GOT3 (cell line): ENCODE measurements around the gene KIAA0040.

Experiments
- DNase-seq: peaks from one replicate; lab custom pipeline; 2025; ENCODE audit warnings: mixed read lengths; lab: John Stamatoyannopoulos, UW

Gene KIAA0040

DNA sequence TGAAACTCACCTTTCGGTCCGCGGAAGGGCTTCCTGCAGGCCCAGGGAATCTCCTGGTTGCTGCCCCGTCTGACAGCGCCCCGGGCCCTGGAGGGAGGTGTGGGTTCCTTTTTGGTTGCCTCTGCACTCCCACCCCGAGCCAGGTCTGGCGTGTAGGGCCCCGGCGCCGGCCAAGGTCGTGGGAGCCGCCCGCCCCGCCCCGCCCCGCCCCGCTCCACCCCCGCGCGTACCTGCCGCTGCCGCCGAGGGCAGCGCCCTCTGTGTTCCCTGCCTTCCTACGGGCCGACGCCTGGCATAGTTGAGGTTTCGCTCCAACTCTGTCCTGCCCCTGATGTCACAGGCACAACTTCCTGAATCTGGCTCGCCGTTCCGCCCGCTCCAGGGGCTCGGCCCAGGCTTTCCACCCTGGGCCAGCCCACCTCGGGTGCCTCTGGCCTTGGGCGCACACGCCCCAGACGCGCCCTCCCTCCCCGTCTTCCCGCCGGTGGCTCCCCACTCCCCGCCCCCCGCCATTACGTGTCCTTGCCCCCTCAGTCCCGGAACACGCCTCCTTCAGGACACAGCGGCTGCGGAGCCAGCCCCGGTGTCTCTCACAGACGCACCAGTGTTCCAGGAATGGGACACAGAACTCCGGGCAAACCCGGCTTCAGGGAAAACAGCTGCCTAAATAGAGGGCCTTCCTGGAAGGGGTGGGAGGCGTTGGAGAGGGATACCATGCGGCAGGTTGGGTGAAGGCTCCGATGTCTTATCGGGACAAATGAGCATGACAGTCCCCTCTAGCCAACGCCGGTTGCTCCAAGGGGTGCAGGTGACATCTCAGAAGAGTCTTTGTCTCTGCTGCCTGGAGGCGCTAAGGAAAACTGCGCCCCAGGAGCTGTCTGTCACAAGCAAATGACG, at the start of gene KIAA0040:
Gene KIAA0040 (minus strand): TSS at position 147 of the 897 bp plus-strand sequence. CDS start 31,763 bp downstream, outside the sequence.
- DNase-seq, result no peak

DNA sequence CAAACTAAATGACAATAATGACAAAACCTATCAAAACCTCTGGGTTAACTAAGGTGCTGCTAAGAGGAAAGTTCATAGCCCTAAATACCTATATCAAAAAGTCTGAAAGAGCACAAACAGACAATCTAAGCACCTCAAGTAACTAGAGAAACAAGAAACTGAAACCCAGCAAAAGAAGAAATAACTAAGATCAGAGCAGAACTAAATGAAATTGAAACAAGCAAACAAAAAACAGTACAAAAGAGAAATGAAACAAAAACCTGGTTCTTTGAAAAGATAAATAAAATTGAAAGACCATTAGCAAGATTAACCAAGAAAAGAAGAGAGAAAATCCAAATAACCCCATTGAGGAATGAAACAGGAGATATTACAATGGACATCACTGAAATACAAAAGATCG, 44.8 kb upstream of the KIAA0040 start:
- DNase-seq, result no peak

DNA sequence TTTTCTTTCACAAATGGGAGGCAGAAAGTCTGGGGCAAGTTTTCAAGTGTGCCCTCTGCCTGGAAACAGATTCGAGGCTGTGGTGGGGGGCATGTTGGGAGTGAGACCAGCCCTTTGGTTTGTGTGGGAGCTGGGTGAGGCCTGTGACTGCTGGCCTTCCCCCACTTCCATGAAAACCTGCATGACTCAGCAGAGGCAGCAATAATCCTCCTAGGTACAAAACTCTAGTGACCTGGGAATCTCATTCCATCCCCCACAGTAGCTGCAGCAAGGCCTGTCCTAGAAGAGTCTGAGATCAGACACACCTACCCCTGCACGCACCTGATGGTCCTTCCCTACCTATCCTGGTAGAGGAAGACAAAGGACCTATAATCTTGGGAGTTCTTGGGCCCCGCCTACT, 42.1 kb upstream of the KIAA0040 start:
- no peak for DNase-seq

DNA sequence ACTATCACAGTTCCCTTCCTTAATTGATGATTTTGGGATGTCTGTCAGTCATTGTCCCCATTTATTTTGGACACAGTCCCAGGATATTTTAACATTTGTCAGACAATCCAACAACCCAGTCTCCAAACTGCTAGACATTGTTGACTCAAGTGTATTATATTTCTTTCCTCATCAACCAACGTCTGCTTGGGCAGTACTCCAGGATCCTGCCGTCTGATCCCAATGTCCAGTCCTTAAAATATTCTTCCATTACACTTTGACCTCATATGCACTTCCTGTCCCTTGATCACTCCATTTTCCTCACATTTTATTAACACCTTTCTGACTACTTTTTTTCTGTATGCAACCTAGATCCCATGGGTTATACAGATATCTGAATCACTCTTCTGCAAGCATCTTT, 39.8 kb upstream of the KIAA0040 start:
- no peak for DNase-seq

DNA sequence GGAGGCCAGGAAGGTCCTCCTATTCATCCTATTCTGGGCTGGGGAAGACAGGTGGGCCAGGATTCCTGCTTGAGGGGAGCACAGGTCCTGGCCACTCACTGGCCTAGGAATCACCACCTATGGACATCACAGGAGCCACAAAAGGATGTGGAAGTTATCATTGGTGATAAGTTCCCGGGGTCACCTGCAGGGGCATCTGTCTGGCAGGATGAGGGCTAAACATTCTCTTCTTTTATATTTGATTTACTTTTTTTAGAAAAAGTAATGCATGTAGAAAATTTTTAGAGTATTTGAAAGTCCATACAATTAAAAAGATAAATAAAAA, 33.2 kb upstream of the KIAA0040 start:
- DNase-seq, result no peak

DNA sequence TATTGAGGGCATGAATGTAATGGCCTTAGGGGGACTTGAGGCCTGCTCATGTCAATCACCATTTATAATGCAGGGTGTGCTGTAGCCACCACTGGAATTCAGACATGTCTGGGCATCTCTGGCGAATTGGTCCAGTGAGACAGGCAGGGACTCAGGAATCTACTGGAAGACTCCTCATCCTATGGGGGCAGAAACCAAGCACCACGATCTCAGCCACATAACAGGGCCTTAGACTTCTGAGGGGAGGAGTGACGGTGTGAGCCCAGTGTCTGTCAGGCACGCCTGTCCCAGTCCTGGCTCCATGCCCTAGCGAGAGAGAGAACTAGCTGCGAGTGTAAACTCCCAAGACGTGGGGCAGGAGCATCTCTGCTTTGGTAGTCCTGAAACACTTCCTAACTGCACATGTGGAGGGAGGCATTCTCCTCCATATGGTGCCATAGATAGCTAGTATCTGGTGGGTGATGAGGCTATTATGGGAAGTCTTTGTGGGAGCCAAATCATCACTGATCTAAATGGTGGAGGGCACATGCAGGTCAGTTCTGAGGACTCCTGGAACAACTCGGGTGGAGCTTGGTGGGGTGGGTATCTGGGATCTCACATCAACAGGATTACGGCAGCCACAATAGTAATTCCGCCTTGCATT, 29.8 kb upstream of the KIAA0040 start:
- no peak for DNase-seq

DNA sequence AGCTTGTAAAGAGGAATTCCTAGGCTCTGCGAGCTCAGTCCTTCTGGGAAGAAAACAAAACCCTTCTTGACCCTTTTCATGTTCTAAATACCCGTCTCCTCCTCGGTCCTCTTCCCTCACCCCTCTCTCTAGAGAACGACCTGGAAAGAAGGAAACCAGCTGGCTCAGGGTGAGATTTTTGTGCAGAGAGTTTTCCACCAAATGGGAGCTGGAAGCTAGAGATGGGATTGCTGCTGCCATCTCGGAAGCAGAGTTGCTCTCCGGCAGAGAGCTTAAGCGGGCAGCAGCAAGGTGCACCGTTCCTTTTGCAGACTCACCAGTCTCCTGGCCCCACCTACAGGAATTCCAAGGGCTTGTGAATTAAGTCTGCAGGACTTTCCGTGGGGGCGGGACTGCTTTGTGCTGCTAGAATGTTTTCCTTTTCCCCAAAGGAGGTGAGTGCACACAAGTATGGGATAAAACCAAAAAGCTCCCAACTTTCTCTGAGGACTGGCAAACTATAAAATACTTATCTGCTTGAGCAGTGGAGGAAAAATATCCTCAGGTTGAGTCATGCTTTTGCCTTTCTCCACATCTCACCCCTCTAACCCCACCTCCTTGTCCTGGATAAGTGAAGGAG, 29.1 kb upstream of the KIAA0040 start:
- DNase-seq, result no peak

DNA sequence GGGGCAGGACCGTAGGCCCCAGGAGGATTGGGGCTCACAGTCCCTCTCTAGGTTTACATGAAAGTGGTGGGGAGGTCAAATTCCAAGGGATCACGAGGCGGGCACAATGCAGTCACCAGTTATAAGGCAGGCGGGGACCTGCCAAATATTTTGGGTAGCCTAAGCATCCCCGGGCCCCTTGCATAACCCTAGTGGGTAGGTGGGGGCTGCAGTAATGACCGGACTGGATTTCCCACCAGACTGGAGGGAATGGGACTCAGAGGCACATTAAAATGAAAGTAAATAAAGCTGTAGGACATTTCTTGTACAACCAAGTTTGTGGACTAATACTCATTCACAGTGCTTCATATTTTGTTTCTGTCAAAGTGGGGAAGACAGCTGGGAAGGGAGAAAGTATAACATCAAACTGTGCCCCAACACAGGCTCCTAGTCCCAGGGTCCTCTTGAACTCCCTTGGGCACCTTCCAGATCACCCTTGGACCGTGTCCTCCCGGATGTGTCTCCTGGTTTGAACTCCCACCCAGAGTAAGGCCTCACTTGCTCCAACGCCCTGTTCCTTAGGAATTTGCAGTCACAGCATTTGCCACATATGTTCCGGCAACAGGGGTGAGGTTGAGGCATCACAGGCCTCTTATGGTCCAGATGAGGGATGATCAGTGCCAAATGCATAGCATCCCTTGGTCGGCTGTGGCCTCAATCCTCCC, 28.4 kb upstream of the KIAA0040 start:
- DNase-seq, result no peak

DNA sequence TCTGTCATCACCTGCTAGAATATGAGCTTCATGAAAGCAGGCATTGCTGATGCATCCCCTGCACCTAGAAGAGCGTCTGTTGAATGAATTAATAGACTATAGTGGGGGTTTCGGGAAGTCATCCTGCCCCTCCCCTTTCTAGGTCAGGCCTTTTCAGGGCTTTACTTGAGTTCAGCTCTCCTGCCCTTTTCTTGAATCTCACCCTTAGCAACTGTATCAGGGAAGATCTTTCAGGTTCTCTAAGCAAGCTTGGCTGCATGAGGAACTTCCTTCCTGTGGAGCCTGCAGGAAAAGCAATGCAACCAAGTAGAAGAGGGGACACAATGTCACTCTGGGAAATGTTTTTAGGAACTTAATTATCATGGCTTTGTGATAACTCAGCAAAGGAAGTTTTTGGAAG, 27.2 kb upstream of the KIAA0040 start:
- no peak for DNase-seq

DNA sequence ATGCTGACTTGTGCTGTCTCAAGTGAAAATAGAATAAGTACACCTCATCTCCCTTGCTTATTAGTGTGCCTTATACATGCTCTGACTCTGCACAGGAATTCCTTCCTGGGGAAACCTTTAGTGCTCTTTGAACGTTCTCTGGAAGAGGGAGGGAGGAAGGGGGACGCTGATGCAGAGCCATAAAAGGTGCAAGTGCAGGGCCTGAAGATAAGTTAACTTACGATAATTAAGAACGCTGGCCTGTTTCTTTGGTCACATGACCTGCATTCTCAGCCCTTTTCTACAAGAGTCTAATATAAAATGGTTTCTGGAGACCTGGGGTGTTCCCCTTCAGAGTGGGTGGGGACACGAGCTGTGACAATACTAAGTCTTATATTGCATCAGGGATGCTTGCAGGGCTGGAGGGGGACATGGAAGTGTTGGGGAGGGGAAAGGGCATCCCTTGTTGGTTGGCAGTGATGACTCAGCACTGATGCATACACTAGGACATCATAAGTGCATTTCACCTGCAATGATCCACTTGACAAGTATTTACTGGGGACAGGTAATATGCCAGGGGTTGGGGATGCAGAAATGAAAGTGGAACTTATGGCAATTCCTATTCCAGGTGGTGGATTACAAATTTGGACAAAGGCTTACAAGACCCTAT, 26.3 kb upstream of the KIAA0040 start:
- no peak for DNase-seq

DNA sequence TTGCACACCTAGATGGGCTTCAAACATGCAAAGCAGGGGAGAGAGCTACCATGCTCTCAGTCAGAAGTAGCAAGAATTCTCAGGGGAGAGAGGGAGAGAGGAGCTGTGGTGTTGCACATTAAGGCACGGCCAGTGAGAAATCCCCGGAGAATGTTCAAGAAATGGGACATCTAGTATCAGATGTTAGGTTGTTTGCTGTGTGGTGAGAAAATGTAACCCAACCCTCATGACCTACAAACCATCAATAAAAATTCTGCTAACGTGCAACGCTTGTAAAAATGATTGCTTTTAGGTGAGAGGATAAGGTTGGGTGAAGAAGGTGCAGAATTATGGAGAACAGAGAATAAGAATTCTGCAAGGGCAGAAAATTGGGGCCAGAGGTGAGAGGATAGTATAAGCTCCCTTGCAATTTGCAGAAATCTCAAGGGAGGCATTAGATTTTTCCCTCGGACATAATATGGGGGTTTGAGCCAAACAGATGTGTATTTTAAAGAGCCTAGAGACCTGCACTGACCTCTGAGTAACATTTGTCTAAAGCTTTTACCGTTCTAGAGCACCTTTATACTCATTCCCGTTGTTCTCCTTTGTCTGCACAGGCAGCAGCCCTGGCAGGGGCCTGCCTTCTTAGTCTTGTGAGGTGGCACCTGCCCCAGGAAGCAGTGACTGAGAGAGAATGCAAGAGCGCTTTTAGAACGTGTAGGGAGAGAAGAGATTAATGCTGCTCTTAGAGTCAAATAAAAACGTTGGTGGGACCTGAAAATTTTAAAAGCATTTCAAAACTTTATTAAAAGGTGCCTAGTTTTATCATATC, 25.4 kb upstream of the KIAA0040 start:
- no peak for DNase-seq

DNA sequence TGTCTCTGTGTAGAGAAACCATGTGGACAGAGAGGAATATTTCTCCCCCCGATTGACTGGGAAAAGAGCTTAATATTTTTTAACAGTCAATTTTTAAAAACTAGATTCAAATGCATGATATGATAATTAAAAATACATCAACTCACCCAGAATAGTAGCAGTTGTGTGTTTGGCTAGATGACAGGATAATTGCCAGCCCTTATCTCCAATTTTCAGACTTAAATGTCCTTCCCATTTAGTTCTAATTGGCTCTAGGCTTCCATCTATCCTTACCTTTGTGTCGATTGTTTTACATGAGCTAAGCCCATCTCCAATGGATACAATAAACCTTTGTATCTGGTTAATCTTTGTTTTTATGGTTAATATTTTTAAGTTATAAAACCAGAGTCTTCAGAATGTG, 23.9 kb upstream of the KIAA0040 start:
- DNase-seq, result no peak

DNA sequence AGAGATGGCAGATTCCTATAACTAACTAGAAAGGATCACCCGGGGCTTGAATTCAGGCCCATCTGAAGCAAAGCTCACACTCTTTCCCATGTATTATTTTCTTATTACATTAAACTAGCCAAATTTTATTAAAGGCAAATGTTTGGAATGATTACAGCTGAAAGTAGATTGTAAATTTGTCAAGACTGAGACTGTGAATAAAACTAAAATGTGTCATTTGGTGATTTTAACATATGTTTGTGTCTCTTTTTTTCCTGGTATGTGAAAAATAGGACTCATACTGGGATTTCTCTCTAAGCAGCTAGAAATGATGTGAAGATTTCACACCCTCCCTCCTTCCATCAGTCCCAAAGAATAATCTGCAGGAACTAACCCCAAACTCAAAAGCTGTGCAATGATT, 19.1 kb upstream of the KIAA0040 start:
- DNase-seq, result no peak

DNA sequence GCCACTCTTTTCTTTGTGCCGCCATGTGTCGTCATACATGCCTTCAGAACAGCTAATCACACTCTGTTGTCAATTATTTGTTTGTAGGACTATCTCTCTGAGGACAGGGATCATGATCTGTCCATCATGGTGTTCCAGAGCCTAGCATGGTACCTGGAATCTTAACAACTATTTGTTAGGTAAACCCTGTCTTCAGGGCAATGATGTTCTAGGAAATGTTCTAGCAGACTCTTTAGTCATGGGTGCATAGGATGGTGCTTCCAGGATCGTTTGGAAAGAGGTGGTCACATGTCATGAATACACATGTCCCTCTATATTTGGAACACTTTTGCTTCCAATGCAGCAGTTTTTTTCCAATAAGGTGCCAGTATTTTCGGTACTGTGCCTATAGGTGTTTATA, 18.2 kb upstream of the KIAA0040 start:
- no peak for DNase-seq

DNA sequence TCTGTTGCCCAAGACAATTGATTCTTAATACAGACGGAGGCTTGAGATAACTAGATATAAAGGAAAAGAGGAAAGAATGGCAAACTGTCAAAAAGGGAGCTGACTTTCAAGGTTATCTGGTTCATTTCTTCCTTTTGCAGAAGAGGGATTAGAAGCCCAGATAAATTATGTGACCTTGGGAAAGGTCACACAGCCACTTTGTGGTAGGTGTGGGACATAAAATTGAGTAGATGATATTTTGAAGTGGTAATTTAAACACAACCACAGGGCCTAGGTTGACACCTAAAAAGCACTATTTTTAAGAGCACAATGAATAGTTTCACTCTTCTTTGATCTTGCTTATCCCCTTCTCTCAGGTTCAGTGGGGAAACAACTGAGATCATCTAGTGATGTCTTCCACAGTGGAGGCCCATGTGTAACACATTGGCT, 16.9 kb upstream of the KIAA0040 start:
- DNase-seq, result no peak

DNA sequence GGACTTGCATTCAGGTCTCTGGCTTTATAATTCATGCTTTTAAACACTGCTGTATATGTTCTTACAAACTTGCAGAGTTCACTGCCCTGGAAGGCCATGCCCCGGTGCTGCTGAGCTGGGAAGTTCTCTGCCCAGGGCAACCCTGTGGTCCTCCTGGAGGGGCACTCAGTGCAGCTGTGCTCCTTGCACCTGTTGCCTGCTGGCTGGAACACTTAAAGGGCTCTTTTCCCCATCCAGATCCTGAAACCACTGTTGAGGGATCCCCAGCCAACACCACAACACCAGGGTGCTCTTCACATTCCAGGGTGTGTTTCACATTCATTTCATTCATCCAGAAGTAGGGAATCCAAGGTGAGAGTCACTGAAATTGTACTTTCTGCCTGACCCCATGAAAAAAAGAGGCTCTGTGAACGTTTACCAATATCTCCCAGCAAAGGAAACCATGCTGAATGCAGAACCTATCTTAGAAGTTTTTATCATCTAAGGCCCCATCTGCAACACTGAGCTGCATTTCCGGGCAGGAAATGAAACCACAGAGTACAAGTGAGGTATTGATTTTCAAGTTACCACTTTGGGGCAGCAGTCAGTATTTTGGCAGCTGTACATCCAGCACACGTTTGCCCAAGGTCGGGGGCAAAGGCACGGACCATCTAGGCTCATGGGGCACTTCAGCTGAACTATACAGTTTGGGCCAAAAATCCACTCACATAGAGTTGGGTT, 16.4 kb upstream of the KIAA0040 start:
- no peak for DNase-seq

DNA sequence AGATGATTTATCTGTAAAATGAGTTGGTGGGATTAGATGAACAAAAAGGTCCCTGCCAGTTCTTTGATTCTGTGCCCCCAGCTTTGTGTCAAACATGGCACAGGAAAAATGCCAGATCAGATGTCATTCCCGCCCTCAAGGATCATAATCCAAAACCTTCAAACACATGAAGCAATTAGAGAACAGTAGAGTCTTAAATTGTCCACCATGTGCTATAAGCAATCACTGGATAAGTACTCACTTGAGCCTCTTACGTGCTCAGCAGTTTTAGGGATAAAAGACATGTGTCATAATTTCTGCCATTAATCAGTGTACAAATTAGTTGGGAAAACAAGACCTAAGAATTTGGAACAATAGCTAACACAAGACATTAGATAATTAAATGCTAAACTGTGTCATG, 15.4 kb upstream of the KIAA0040 start:
- DNase-seq, result no peak

DNA sequence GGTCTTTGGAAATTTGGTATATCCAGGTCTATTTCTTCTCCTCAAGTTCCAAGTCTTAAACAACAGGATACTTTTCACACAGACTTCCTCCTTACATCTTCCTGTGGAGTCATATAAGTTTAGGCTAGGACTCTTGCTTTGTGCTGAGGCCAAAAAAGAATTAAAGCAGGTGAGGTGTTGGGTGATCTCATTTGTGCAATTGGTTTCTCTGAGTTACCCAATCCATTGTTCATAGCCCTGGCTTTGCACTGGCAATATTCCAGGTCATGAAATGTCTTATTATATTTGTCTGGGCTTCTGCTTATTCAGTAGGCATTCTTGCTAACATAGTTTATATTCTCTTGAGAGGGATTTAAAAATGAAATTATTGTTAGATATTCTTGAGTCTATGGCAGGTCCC, 14.1 kb upstream of the KIAA0040 start:
- no peak for DNase-seq

DNA sequence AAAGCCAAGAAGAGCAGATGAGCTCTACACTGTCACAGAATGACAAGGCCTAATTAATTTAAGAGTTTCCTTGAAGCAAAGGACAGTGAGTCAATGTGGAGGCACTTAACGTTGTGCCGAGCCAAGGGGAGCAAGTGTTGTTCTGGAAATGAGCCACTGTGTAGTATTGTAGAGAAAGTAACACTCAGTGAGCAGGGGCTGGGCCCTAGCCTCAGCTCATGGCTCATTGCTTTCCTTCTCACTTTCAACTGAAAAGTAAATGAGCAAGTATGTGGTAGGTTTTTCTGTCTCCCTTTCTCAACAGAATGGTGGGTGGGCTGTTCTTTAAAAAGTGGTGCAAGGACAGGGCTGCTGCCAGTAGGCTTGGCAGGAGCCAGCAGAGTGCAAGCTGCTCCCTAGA, 11.8 kb upstream of the KIAA0040 start:
- DNase-seq, result no peak

DNA sequence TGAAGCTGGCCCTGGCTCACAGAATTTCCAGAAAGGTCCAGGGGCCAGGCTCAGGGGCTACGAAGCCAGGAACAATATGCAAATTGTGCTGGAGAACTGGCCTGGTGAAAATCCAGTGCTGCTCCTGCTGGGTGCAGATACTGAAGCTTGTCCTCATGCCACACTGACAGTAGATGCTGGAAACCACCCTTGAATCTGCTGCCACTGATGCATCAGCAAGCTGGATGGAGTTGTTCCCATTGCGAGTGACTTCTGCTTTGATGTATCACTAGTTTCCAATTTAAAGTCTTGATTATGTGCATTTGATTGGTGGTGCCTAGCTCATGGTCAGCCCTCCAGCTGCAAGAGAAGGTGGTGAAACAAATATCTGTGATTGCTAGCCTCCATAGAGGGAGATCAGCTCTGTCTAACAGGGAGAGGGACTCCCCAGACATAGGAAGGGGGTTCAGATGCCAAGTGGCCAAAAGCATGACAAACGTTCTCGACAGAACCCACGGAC, 11.0 kb upstream of the KIAA0040 start:
- no peak for DNase-seq
